Endometrial microvascular endothelial cells (primary cell): ENCODE data around the gene FOXS1. TPM values are rescaled to one million over a fixed set of nuclear protein-coding genes. Genes with fewer than 3 reads are reported as not detected.

Experiments
- in situ Hi-C: cut with HindIII; loops from 2 replicates; pipeline ENCODE4 v1.10.0; 2017; ENCODE audit warnings: low sequenced_read_pairs, low pct_unique_long_range_greater_than_20kb; ENCODE audit errors: inconsistent ontology term
- total RNA-seq: library from RNA; depleted of rRNA; stranded (reverse); fragments of >200 nt; gene quantifications from one replicate; pipeline ENCODE4 v1.2.3, GENCODE V29; 2015; ENCODE audit errors: inconsistent ontology term

The FOXS1 gene
- total RNA-seq, 1 donor from 2014 or later: not detected

GRCh38 chr20:31862157-31862470 lies 16.7 kb upstream of the FOXS1 start:
- in situ Hi-C loops: no loop called here

- in situ Hi-C loops: no loop called here
Measured at GRCh38 chr20:31861385-31862156, 16.2 kb upstream of the FOXS1 start.

- in situ Hi-C loops: no loop called here
Measured at GRCh38 chr20:31861135-31861384, 15.7 kb upstream of the FOXS1 start.

- in situ Hi-C loops: no loop called here
Measured at GRCh38 chr20:31860390-31861134, 15.2 kb upstream of the FOXS1 start.

- in situ Hi-C loops: no loop called here
Measured at GRCh38 chr20:31859998-31860380, 14.6 kb upstream of the FOXS1 start.

- in situ Hi-C loops: no loop called here
Measured at GRCh38 chr20:31859266-31859997, 14.0 kb upstream of the FOXS1 start.

- in situ Hi-C loops: no loop called here
Measured at GRCh38 chr20:31858760-31859083, 13.3 kb upstream of the FOXS1 start.

- in situ Hi-C loops: no loop called here
Measured at GRCh38 chr20:31857861-31858759, 12.7 kb upstream of the FOXS1 start.

- in situ Hi-C loops: no loop called here
Measured at GRCh38 chr20:31856516-31856915, 11.1 kb upstream of the FOXS1 start.

- in situ Hi-C loops: no loop called here
Measured at GRCh38 chr20:31853481-31853880, 8.1 kb upstream of the FOXS1 start.

GRCh38 chr20:31851240-31851955 lies 6.0 kb upstream of the FOXS1 start:
- in situ Hi-C loops: no loop called here

- in situ Hi-C loops: no loop called here
Measured at GRCh38 chr20:31849306-31849930, 4.0 kb upstream of the FOXS1 start.

- in situ Hi-C loops: no loop called here
Measured at GRCh38 chr20:31848088-31848999, 2.9 kb upstream of the FOXS1 start.

GRCh38 chr20:31846793-31847138 lies 1.4 kb upstream of the FOXS1 start:
- in situ Hi-C loops: no loop called here

GRCh38 chr20:31844737-31845299 lies 586 bp downstream of the FOXS1 start:
- in situ Hi-C loops: no loop called here

GRCh38 chr20:31843881-31844280 lies 1.5 kb downstream of the FOXS1 start:
- in situ Hi-C loops: no loop called here

GRCh38 chr20:31843288-31843687 lies 2.1 kb downstream of the FOXS1 start:
- in situ Hi-C loops: no loop called here
